NCI-H524 (cell line): ENCODE results near the gene SLC27A2.
"Not testable (repeated sequence)": the region's sequence is repeated elsewhere in the genome, so short reads cannot be mapped to it uniquely, and the experiment has no call there.

Source experiments
- DNase-seq, 2 experiments: peaks; one replicate each; lab custom pipeline; 2025; lab: John Stamatoyannopoulos, UW

SLC27A2 gene

DNA sequence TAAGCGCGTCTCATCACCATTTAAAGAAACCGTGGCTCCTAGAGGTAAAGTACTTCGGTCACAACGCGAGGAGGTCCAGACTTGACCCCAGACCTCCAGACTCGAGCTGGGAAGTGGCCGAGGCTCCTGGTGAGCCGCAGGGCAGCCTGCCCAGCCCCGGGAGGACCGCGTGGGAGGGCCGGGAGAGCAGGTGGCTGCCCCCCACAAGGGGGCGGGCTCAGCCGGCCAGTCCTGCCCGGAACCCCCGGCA lies at the start of gene SLC27A2:
TSS of gene SLC27A2 (plus strand) at position 228 of the 250 bp plus-strand sequence. CDS start 232 bp downstream, outside the sequence.
- peak in 1 of 2 experiments; percentile 64 for DNase-seq

DNA sequence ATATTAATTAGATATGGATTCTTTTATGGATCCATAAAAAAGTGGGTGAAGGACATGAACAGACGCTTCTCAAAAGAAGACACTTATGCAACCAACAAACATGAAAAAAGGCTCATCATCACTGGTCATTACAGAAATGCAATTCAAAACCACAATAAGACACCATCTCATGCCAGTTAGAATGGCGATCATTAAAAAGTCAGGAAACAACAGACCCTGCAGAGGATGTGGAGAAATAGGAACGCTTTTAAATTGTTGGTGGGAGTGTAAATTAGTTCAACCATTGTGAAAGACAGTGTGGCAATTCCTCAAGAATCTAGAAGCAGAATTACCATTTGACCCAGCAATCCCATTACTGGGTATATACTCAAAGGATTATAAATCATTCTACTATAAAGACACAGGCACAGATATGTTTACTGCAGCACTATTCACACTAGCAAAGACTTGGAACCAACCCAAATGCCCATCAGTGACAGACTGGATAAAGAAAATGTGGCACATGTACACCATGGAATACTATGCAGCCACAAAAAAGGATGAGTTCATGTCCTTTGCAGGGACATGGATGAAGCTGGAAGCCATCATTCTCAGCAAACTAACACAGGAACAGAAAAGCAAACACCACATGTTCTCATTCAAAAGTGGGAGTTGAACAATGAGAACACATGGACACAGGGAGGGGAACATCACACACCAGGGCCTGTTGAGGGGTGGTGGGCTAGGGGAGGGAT lies 49.6 kb upstream of the SLC27A2 start:
- not testable (repeated sequence) for DNase-seq

DNA sequence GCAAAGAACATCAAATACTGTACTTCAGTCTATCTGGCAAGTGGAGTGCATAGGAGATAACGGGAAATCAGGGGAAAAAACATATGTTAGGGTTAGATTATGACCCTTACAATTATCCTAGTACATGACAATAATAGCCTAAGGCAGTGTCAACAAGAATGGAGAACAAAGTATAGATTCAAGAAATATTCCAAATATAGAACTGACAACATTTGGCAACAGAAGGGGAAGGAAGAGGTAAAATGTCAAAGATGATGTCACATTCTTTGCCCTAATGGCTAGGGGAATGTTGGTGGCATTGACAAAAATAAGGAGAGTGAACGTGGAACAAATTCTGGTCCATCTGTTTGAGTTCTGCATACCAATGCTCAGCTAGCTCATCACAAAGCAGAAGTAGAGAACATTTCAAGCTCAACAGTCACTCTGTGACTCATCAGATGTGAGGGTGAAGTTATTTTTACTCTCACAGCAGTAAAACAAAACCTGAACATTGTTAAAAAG lies 47.4 kb upstream of the SLC27A2 start:
- DNase-seq: no peak

DNA sequence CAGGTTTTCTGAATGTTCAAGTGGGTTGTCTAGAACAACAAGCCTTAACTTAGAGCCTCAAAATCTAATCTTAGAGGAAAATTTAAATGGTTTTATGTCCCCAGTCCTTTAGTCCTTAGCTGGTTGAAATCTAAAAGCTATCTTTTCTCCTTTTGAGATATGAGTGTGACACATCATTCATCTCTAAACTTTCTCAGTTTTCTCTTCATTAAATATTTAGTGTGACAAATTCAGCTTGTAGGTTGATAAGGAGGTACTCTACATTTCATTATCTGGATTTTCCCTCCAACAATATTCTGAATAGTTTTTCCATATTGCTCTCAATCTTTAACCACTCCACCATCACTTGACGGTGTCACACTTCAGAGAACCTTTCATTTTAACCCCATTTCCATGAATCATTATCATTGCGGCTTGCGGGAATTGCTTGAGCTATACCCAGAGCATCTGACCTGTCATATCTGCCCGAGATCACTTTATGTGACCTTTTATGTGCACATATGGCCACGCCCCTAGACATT lies 46.9 kb upstream of the SLC27A2 start:
- no peak for DNase-seq

DNA sequence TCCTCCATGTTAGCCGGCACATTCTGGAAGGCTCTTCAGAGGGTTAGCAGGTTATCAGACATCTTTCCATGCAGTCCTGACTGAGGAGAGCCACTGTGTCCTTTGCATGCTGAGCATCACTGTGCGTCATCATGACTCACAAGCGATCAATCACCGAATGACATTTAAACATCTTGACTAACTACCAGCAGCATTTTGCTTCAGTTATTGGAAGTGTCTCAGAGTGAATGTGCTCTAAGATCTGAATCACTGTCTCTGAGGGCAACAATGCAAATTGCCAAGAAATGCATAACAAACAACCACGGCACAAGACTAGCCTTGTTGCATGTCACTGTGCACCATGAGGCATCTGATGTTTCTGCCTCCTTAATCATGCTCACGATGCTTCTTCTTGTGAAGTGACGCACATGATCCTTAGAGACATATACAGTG lies 44.6 kb upstream of the SLC27A2 start:
- no peak for DNase-seq

DNA sequence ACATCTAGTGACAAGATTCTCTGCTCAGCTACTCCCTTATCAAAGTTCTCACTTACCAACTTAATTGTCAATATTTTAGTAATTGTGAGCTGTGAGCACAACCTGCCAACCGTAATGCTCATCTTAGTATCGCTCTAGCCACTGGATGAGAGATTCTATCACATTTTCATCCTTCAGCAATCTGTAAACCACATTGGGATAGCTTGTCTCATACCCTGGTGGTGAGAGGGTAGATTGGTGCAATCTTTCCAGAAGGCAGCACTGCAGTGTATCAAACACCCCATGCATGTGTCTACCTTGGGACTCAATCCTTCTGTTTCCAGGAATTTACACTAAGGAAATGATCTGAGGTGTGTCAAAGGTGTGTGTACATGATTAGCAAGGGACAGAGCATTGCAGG lies 44.1 kb upstream of the SLC27A2 start:
- no peak for DNase-seq

DNA sequence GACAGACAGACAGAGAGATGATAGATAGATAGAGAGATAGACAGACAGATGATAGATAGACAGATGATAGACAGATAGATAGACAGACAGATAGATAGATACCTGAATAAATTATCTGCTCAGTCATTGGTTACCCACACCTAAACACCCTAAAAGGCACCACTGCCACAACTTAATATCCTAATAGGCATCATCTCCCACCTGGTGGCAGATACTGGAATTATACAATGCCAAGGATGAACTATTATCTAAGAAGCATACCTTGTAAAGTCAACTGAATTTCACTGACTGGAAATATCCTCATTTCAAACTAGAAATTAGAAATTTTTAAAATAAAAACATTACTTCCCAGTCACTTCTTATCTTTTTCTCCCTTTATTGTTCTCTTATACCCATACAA lies 43.6 kb upstream of the SLC27A2 start:
- peak in 1 of 2 experiments; percentile 28 for DNase-seq

DNA sequence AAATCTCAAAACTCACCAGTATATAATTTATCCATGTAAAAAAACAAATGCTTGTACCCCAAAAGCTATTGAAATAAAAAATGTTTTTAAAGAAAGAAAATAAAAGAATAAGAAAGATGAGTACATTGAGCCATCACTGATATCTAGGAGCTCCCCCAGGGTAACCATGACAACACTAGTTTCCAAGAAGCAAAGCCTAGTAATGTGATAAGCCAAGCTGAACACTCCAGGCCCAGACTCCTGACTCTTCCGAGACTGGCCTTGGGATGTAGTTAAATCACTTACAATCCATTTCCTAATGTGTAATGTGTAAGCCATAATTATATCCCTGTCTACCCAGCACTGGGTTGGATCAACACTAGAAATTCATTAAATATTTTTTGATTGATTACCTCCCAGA lies 41.9 kb upstream of the SLC27A2 start:
- DNase-seq: peak in 1 of 2 experiments; percentile 28

DNA sequence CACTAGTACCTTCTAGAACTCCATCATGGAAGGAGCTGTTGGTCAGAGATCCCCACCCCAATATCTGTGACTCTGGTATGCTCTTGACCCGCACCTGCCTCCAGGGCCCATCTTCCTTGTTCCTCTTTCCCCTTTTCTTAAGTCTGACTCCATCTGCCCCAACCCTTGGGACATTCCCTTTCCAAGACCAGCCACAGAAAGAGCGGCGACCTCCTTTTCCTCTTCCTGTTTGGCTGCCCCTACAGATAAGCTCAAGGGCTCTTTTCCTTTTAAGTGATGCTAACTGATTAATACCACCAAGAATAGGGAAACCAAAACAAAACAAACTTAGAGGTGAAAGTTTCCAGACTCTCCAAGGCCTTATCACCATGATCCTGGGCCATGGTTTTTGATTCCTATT lies 41.0 kb upstream of the SLC27A2 start:
- no peak for DNase-seq

DNA sequence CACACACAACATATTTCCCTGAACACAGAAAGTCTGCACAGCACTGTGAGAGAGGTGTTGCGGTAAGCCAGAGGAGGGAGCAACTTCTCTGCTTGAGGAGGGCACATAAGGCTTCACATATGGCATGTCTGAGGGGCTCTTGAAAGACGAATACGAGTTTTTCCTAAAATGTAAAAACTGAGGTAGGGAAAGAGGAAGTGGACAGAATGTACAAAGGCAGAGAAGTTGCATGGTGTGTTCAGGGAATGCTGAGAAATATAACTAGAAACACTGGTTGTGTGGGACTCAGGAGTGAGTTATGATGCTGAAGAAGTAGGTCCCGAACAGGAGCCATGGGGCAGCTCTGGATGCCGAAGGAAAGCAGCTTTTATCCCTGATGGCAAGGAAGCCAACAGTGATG lies 40.1 kb upstream of the SLC27A2 start:
- no peak for DNase-seq

DNA sequence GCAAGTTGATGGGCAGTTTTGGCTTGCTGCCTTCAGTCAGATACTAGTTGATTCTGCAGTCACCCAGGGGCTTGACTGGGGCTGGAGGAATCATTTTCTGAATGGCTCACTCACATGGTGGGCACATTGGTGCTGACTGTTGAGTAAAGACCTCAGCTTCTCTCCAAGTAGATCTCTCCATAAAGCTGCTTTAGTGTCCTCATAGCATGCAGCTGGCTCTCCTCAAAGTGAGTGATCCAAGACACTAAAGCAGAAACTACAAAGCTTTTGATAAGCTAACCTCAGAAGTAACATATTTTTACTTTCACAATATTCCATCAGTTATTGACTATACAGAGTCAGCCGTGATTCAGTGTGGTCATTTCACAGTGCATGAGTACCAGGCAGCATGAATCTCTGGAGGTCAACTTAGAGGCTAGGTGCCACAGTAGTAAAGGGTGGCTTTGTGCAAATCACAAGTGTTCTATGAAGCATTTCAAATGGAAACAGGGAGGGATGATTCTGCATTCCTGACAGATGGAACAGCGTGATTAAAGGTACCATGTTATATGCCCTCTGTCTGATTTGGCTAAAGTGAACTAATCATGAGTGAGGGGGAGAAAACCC lies 38.6 kb upstream of the SLC27A2 start:
- DNase-seq: no peak

DNA sequence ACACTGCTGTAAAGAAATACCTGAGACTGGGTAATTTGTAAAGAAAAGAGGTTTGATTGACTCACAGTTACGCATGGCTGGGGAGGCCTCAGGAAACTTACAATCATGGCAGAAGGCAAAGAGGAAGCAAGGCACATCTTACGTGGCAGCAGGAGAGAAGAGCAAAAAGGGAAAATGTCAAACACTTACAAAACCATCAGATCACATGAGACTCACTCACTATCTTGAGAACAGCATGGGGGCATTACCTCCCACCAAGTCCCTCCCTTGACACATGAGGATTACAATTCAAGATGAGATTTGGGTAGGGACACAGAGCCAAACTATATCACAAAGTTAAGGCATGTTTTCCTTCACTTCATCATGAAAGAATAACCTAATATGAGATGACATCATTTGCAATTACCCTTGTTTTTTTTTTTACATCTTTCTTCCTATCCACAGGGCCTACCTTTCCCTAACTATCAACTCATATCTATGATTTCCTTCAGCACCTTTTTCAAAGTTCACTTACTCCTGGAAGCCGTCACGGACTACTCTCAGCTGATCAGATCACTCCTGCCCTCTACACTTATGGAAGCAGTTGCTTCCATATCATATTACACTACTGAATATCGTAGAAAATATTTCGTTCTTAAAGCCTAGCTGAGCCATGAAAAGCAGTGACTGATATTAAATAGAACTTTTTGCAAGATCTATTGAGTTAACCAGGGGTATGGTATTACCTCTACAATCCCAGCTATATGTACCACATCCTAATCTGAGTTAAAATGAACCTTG lies 37.5 kb upstream of the SLC27A2 start:
- peak in 1 of 2 experiments; percentile 37 for DNase-seq

DNA sequence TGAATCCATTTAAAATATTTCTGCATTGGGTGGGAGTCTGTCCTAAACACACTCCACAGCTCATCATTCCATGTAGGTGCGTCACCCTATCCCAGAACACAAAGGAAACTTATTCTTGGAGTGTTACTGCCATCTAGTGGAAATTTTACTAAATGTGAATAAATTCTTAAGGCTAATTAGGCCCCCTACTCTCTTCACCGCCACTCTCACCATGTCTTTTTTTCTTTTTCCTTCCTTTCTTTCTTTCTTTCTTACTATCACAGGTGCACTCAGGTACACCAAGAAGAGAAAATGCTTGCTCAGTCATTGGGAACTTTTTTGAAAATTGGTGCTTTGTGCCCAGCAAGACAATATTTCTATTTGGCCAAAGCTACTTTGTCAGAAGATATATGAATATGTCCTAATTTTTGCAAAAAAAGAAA lies 36.5 kb upstream of the SLC27A2 start:
- peak; percentile 61 to 86 for DNase-seq

DNA sequence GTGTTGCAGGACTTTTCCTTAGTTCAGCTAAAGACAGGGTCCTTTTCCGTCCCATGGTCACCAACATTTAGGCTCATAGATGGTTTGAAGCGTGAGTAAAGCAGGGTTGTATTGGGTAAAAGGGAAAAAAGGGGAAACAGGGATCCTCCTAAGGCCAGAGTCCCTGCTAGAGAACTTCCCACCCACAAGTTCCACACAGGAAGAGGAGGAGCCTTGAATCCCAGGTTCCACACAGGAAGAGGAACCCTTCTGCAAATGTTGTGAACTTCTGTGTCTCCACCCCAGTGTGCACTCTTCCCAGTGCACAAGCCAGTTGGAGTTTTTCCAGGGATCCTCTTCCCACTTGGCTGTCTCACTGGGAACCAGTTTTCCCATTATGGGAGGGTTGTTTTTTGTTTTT lies 35.4 kb upstream of the SLC27A2 start:
- no peak for DNase-seq

DNA sequence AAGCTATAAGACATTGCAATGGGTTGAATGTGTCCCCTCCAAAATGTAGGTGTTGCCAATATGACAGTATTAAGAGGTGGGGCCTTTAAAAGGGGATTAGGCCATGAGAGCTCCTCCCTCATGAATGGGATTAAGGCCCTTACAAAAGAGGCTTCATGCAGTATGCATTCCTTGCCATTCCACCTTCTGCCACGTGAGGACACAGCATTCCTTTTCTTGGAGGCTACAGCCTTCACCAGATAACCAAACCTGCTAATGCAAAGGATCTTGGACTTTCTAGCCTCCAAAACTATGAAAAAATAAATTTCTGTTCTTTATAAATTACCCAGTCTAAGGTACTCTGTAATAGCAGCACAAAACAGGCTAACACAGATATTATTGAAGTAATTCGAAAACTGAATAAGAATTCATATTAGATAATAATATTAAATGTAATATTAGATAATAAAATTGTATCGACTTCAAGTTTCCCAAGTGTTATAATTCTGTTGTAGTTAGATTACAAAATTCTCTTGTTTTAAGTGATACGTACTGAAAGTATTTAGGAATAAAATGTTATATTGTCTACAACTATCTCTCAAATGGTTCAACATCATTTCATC lies 33.5 kb upstream of the SLC27A2 start:
- DNase-seq: peak; percentile 92 to 95

DNA sequence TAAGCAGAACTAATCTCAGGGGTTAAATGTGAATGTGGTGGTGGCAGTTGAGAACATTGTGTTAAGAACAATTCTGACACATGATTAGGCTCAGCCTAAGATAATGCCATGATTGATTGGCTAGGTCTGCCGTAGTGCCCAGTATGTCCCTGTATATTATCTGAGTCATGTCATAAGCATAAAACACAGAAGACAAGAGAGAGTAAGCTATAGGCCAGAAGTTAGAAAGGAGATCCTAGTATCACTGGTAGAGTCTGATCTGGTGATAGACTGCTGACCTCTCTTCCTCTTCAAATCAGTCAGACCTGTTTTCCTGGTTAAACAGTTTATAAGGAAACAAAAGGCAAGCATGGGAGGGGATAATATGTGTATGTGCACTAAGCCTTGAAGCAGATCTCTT lies 32.9 kb upstream of the SLC27A2 start:
- no peak for DNase-seq

DNA sequence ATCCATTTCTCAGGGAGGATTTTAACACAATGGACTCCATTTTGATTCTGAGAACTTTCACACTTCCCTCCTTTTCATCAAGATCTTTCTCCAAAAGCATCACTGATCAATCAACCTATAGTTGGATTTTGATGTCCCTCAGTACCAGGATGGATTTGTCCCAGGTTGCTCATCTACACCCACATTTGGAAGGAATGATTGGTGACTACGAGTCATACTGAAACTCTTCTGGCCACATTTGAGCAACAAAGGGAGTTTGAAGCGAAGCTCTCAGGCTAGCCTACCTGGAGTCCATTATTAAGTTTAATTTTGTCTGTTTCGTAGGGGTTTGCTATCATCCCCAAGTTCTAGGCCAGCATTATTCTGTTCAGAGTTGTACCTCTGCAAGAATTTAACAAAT lies 31.6 kb upstream of the SLC27A2 start:
- no peak for DNase-seq

DNA sequence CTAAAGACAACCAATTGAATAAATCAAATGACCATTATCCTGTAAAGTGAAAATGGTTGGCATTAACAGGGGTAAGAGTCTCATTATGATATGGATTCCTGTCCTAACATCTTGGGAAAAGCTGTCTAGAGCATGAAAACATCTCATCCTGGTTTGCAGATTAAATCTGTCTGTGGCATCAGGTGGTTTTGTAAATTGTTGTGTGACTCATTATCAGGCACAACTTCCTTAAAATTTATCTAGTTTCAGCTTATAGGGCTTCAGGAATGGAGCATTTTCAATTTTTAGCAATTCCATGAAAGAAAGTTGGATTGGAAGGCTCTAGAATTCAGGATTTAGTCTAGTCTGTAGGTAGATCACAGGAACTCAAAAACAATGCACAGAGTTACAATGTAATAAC lies 31.1 kb upstream of the SLC27A2 start:
- DNase-seq: no peak

DNA sequence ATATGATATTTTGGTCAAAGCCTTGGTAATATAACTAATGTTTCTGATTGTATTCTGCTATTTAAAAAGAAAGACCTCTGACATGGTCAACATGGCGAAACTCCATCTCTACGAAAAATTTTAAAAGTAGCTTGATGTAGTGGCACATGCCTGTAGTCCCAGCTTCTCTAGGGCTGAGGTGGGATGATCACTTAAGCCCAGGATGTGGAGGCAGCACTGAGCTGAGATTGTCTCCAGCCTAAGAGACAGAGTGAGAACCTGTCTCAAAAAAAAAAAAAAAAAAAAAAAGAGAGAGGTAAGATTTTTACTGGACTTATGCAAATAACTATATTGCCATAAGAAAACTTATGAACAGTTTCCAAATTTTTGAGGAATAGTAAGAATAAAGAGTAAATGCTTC lies 30.5 kb upstream of the SLC27A2 start:
- no peak for DNase-seq

DNA sequence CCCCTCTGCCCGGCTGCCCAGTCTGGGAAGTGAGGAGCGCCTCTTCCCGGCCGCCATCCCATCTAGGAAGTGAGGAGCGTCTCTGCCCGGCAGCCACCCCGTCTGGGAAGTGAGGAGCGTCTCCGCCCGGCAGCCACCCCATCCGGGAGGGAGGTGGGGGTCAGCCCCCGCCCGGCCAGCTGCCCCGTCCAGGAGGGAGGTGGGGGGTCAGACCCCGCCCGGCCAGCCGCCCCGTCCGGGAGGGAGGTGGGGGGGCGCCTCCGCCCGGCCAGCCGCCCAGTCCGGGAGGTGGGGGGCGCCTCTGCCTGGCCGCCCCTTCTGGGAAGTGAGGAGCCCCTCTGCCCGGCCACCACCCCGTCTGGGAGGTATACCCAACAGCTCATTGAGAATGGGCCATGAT lies 23.8 kb upstream of the SLC27A2 start:
- not testable (repeated sequence) for DNase-seq

DNA sequence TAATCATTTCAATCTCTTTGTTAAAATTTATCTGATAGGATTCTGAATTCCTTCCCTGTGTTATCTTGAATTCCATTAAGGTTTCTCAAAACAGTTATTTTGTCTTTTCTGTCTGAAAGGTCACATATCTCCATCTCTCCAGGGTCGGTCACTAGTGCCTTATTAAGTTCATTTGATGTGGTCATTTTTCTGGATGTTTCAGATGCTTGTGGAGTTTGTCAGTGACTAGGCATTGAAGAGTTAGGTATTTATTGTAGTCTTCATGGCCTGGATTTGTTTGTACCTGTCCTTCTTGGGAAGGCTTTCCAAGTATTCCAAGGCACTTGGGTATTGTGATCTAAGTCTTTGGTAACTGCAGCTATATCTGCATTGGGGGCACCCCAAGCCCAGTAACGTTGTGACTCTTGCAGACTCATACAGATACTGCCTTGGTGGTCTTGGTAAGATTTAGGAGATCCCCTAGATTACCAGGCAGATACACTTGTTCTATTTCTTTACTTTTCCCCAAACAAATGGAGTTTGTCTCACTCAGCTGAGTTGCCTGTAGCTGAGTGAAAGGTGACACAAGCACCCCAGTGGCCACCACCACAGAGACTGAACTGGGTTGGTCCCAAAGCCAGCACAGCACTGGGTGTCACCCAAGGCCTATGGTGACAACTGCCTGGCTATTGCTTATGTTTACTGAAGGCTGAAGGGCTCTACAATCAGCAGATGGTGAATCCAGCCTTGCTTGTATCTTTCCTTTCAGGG lies 18.9 kb upstream of the SLC27A2 start:
- DNase-seq: no peak
